Measurements from ENCODE around the gene XPO5. TPM values are rescaled to one million over a fixed set of nuclear protein-coding genes. Genes with fewer than 3 reads are reported as not detected.
"Not testable (repeated sequence)": the region's sequence is repeated elsewhere in the genome, so short reads cannot be mapped to it uniquely, and the experiment has no call there.

The XPO5 gene
- total RNA-seq, 1 donor from 2014 or later = 35.0 TPM

- not testable (repeated sequence) for H3K27me3 ChIP-seq (ENCODE audit: control insufficient read depth in 3 of 3, insufficient read depth in 3 of 3, low read length in 3 of 3); H3K27ac ChIP-seq (ENCODE audit: low read depth, low read length); H3K9me3 ChIP-seq (ENCODE audit: control insufficient read depth in 3 of 3, low read length in 3 of 3); H3K9ac ChIP-seq (ENCODE audit: low read depth in 1 of 3, low read length in 3 of 3); H3K4me1 ChIP-seq (ENCODE audit: control insufficient read depth in 3 of 3, insufficient read depth in 3 of 3, low read length in 3 of 3); H3K4me3 ChIP-seq (ENCODE audit: low read length in 3 of 3)
- peaks cover 11 to 37% (median 33%) of the 10 kb centered on the region in 3 donors for H3K36me3 ChIP-seq (ENCODE audit: control insufficient read depth in 3 of 3, insufficient read depth in 3 of 3, low read length in 3 of 3)
Observed at GRCh38 chr6:43589564-43589963, 13.7 kb upstream of the XPO5 start.

- H3K27me3 ChIP-seq (ENCODE audit: control insufficient read depth in 3 of 3, insufficient read depth in 3 of 3, low read length in 3 of 3) = no peaks in the 10 kb centered on the region
- no peak overlapping the region for H3K9ac ChIP-seq (ENCODE audit: low read depth in 1 of 3, low read length in 3 of 3)
- no peak overlapping the region for H3K27ac ChIP-seq (ENCODE audit: low read depth, low read length)
- no peak overlapping the region for H3K4me3 ChIP-seq (ENCODE audit: low read length in 3 of 3)
- H3K9me3 ChIP-seq (ENCODE audit: control insufficient read depth in 3 of 3, low read length in 3 of 3) = no peaks in the 10 kb centered on the region
- peaks cover 19 to 49% (median 47%) of the 10 kb centered on the region in 3 donors for H3K36me3 ChIP-seq (ENCODE audit: control insufficient read depth in 3 of 3, insufficient read depth in 3 of 3, low read length in 3 of 3)
- H3K4me1 ChIP-seq (ENCODE audit: control insufficient read depth in 3 of 3, insufficient read depth in 3 of 3, low read length in 3 of 3) = no peaks in the 10 kb centered on the region
Observed at GRCh38 chr6:43588194-43588593, 12.4 kb upstream of the XPO5 start.

- Histone ChIP-seq H3K27ac (ENCODE audit: low read depth, low read length) (no peak overlapping the region), H3K27me3 (ENCODE audit: control insufficient read depth in 3 of 3, insufficient read depth in 3 of 3, low read length in 3 of 3) (no peaks in the 10 kb centered on the region), H3K9ac (ENCODE audit: low read depth in 1 of 3, low read length in 3 of 3) (no peak overlapping the region), H3K9me3 (ENCODE audit: control insufficient read depth in 3 of 3, low read length in 3 of 3) (no peaks in the 10 kb centered on the region), H3K4me3 (ENCODE audit: low read length in 3 of 3) (no peak overlapping the region), H3K36me3 (ENCODE audit: control insufficient read depth in 3 of 3, insufficient read depth in 3 of 3, low read length in 3 of 3) (peaks cover 19 to 53% (median 38%) of the 10 kb centered on the region in 3 donors), H3K4me1 (ENCODE audit: control insufficient read depth in 3 of 3, insufficient read depth in 3 of 3, low read length in 3 of 3) (no peaks in the 10 kb centered on the region)
Observed at GRCh38 chr6:43584892-43585570, 9.2 kb upstream of the XPO5 start.

- H3K9ac ChIP-seq (ENCODE audit: low read depth in 1 of 3, low read length in 3 of 3) = no peak overlapping the region
- H3K36me3 ChIP-seq (ENCODE audit: control insufficient read depth in 3 of 3, insufficient read depth in 3 of 3, low read length in 3 of 3) = peaks cover 21 to 42% (median 28%) of the 10 kb centered on the region in 3 donors
- no peak overlapping the region for H3K27ac ChIP-seq (ENCODE audit: low read depth, low read length)
- H3K4me1 ChIP-seq (ENCODE audit: control insufficient read depth in 3 of 3, insufficient read depth in 3 of 3, low read length in 3 of 3) = no peaks in the 10 kb centered on the region
- H3K9me3 ChIP-seq (ENCODE audit: control insufficient read depth in 3 of 3, low read length in 3 of 3) = no peaks in the 10 kb centered on the region
- no peaks in the 10 kb centered on the region for H3K27me3 ChIP-seq (ENCODE audit: control insufficient read depth in 3 of 3, insufficient read depth in 3 of 3, low read length in 3 of 3)
- no peak overlapping the region for H3K4me3 ChIP-seq (ENCODE audit: low read length in 3 of 3)
Observed at GRCh38 chr6:43582911-43583310, 7.1 kb upstream of the XPO5 start.

- Histone ChIP-seq H3K9ac (ENCODE audit: low read depth in 1 of 3, low read length in 3 of 3) (no peak overlapping the region), H3K36me3 (ENCODE audit: control insufficient read depth in 3 of 3, insufficient read depth in 3 of 3, low read length in 3 of 3) (peaks cover 7 to 19% (median 10%) of the 10 kb centered on the region in 3 donors), H3K4me1 (ENCODE audit: control insufficient read depth in 3 of 3, insufficient read depth in 3 of 3, low read length in 3 of 3) (peaks cover 11 to 17% (median 16%) of the 10 kb centered on the region in 3 donors)
Observed at GRCh38 chr6:43579171-43579570, 3.3 kb upstream of the XPO5 start.

GRCh38 chr6:43578748-43579147 lies 2.9 kb upstream of the XPO5 start:
- H3K4me1 ChIP-seq (ENCODE audit: control insufficient read depth in 3 of 3, insufficient read depth in 3 of 3, low read length in 3 of 3) = peaks cover 11 to 17% (median 16%) of the 10 kb centered on the region in 3 donors
- no peak overlapping the region for H3K27ac ChIP-seq (ENCODE audit: low read depth, low read length)
- H3K9ac ChIP-seq (ENCODE audit: low read depth in 1 of 3, low read length in 3 of 3) = peak overlapping the region in 1 of 3 donors; percentile 38
- H3K4me3 ChIP-seq (ENCODE audit: low read length in 3 of 3) = no peak overlapping the region
- no peaks in the 10 kb centered on the region for H3K27me3 ChIP-seq (ENCODE audit: control insufficient read depth in 3 of 3, insufficient read depth in 3 of 3, low read length in 3 of 3)
- peaks cover 3 to 15% (median 7%) of the 10 kb centered on the region in 3 donors for H3K36me3 ChIP-seq (ENCODE audit: control insufficient read depth in 3 of 3, insufficient read depth in 3 of 3, low read length in 3 of 3)
- no peaks in the 10 kb centered on the region for H3K9me3 ChIP-seq (ENCODE audit: control insufficient read depth in 3 of 3, low read length in 3 of 3)

More at GRCh38 chr6:43579171-43579570, 3.3 kb upstream of the XPO5 start:
- Histone ChIP-seq H3K9me3 (ENCODE audit: control insufficient read depth in 3 of 3, low read length in 3 of 3) (no peaks in the 10 kb centered on the region), H3K27ac (ENCODE audit: low read depth, low read length) (no peak overlapping the region), H3K27me3 (ENCODE audit: control insufficient read depth in 3 of 3, insufficient read depth in 3 of 3, low read length in 3 of 3) (no peaks in the 10 kb centered on the region), H3K4me3 (ENCODE audit: low read length in 3 of 3) (no peak overlapping the region)

- Histone ChIP-seq H3K27me3 (ENCODE audit: control insufficient read depth in 3 of 3, insufficient read depth in 3 of 3, low read length in 3 of 3) (no peaks in the 10 kb centered on the region), H3K4me3 (ENCODE audit: low read length in 3 of 3) (peak overlapping the region; percentile 86 to 99 (median 98)), H3K9ac (ENCODE audit: low read depth in 1 of 3, low read length in 3 of 3) (peak overlapping the region; percentile 73 to 89 (median 81)), H3K27ac (ENCODE audit: low read depth, low read length) (peak overlapping the region; percentile 13), H3K9me3 (ENCODE audit: control insufficient read depth in 3 of 3, low read length in 3 of 3) (no peaks in the 10 kb centered on the region), H3K4me1 (ENCODE audit: control insufficient read depth in 3 of 3, insufficient read depth in 3 of 3, low read length in 3 of 3) (peaks cover 11 to 17% (median 16%) of the 10 kb centered on the region in 3 donors), H3K36me3 (ENCODE audit: control insufficient read depth in 3 of 3, insufficient read depth in 3 of 3, low read length in 3 of 3) (peaks cover 12 to 24% (median 21%) of the 10 kb centered on the region in 3 donors)
Observed at GRCh38 chr6:43575105-43575771, 600 bp downstream of the XPO5 start.

- Histone ChIP-seq H3K27ac (ENCODE audit: low read depth, low read length) (no peak overlapping the region), H3K9me3 (ENCODE audit: control insufficient read depth in 3 of 3, low read length in 3 of 3) (no peaks in the 10 kb centered on the region), H3K4me1 (ENCODE audit: control insufficient read depth in 3 of 3, insufficient read depth in 3 of 3, low read length in 3 of 3) (peaks cover 7 to 14% (median 12%) of the 10 kb centered on the region in 3 donors), H3K9ac (ENCODE audit: low read depth in 1 of 3, low read length in 3 of 3) (no peak overlapping the region), H3K36me3 (ENCODE audit: control insufficient read depth in 3 of 3, insufficient read depth in 3 of 3, low read length in 3 of 3) (peaks cover 23 to 36% (median 35%) of the 10 kb centered on the region in 3 donors), H3K4me3 (ENCODE audit: low read length in 3 of 3) (no peak overlapping the region), H3K27me3 (ENCODE audit: control insufficient read depth in 3 of 3, insufficient read depth in 3 of 3, low read length in 3 of 3) (no peaks in the 10 kb centered on the region)
Observed at GRCh38 chr6:43572015-43572414, 3.8 kb downstream of the XPO5 start.

GRCh38 chr6:43570876-43571441 lies 4.9 kb downstream of the XPO5 start:
- Histone ChIP-seq H3K36me3 (ENCODE audit: control insufficient read depth in 3 of 3, insufficient read depth in 3 of 3, low read length in 3 of 3) (peaks cover 26 to 41% (median 39%) of the 10 kb centered on the region in 3 donors), H3K27ac (ENCODE audit: low read depth, low read length) (no peak overlapping the region), H3K4me1 (ENCODE audit: control insufficient read depth in 3 of 3, insufficient read depth in 3 of 3, low read length in 3 of 3) (peaks cover 6 to 8% (median 7%) of the 10 kb centered on the region in 3 donors), H3K27me3 (ENCODE audit: control insufficient read depth in 3 of 3, insufficient read depth in 3 of 3, low read length in 3 of 3) (no peaks in the 10 kb centered on the region), H3K9ac (ENCODE audit: low read depth in 1 of 3, low read length in 3 of 3) (no peak overlapping the region), H3K4me3 (ENCODE audit: low read length in 3 of 3) (no peak overlapping the region), H3K9me3 (ENCODE audit: control insufficient read depth in 3 of 3, low read length in 3 of 3) (no peaks in the 10 kb centered on the region)

- H3K9ac ChIP-seq (ENCODE audit: low read depth in 1 of 3, low read length in 3 of 3) = no peak overlapping the region
- no peaks in the 10 kb centered on the region for H3K9me3 ChIP-seq (ENCODE audit: control insufficient read depth in 3 of 3, low read length in 3 of 3)
Observed at GRCh38 chr6:43559328-43559727, 16.5 kb downstream of the XPO5 start.

More at GRCh38 chr6:43559328-43559727, 16.5 kb downstream of the XPO5 start:
- H3K4me3 ChIP-seq (ENCODE audit: low read length in 3 of 3) = no peak overlapping the region
- no peaks in the 10 kb centered on the region for H3K27me3 ChIP-seq (ENCODE audit: control insufficient read depth in 3 of 3, insufficient read depth in 3 of 3, low read length in 3 of 3)
- H3K36me3 ChIP-seq (ENCODE audit: control insufficient read depth in 3 of 3, insufficient read depth in 3 of 3, low read length in 3 of 3) = peaks cover 26 to 80% (median 63%) of the 10 kb centered on the region in 3 donors
- H3K27ac ChIP-seq (ENCODE audit: low read depth, low read length) = no peak overlapping the region
- no peaks in the 10 kb centered on the region for H3K4me1 ChIP-seq (ENCODE audit: control insufficient read depth in 3 of 3, insufficient read depth in 3 of 3, low read length in 3 of 3)

Measured in skeletal muscle tissue (tissue), 4 donors.